MCF 10A (cell line): Measurements from ENCODE around the gene PCCA. TPM values are rescaled to one million over a fixed set of nuclear protein-coding genes. Genes with fewer than 3 reads are reported as not detected.

Source experiments
- BruUV-seq: library from RNA; stranded (reverse); fragments of 400-500 nt; replicated peaks from 2 replicates; lab custom pipeline; 2021; lab: Mats Ljungman, UMichigan
- CTCF ChIA-PET: fragments of 300-600 bp; sonication (Branson Sonifier 250); formaldehyde crosslinking; extraction: SDS; loops from one replicate; lab custom pipeline; 2021; ENCODE audit warnings: antibody characterized with exemption, inconsistent platforms; lab: Yijun Ruan, JAX
- POLR2A ChIA-PET: fragments of 300-600, 350-650 bp; sonication (Branson Sonifier 250); formaldehyde crosslinking; extraction: SDS; loops from one replicate; lab custom pipeline; 2020; ENCODE audit warnings: antibody characterized with exemption, inconsistent platforms; lab: Yijun Ruan, JAX
- DNase-seq: peaks from one replicate; pipeline ENCODE4 v3.0.0-alpha.2; 2018; ENCODE audit not compliant: unreplicated experiment
- H3K27ac Mint-ChIP-seq: one replicate; pipeline ENCODE4 v1.8.0; 2022; ENCODE audit warnings: mild to moderate bottlenecking, low read depth, mixed read lengths; ENCODE audit not compliant: unreplicated experiment
- H3K27me3 Mint-ChIP-seq: one replicate; pipeline ENCODE4 v1.8.0; 2022; ENCODE audit warnings: mixed read lengths; ENCODE audit not compliant: insufficient read depth, unreplicated experiment
- H3K36me3 Mint-ChIP-seq: one replicate; pipeline ENCODE4 v1.8.0; 2022; ENCODE audit warnings: mild to moderate bottlenecking, moderate library complexity, mixed read lengths; ENCODE audit not compliant: insufficient read depth, unreplicated experiment
- H3K4me1 Mint-ChIP-seq: one replicate; pipeline ENCODE4 v1.8.0; 2022; ENCODE audit warnings: mixed read lengths; ENCODE audit not compliant: insufficient read depth, unreplicated experiment
- H3K4me3 Mint-ChIP-seq: one replicate; pipeline ENCODE4 v1.8.0; 2022; ENCODE audit warnings: mild to moderate bottlenecking, moderate library complexity, mixed read lengths; ENCODE audit not compliant: unreplicated experiment
- H3K9me3 Mint-ChIP-seq: one replicate; pipeline ENCODE4 v1.8.0; 2022; ENCODE audit warnings: mixed read lengths; ENCODE audit not compliant: unreplicated experiment
- CTCF ChIP-seq: fragments of 200-600 bp; IDR thresholded peaks from one replicate; pipeline ENCODE4 v1.8.0; 2022; ENCODE audit warnings: antibody characterized with exemption, mild to moderate bottlenecking; ENCODE audit not compliant: unreplicated experiment
- intact Hi-C: fragments of 100-400 bp; cut with micrococcal nuclease; formaldehyde crosslinking; loops from 2 replicates; pipeline ENCODE4 v1.14.1; 2022
- total RNA-seq: library from RNA; stranded (reverse); gene quantifications from 2 replicates; pipeline ENCODE4 v1.2.3, GENCODE V29; 2022

The PCCA gene
- total RNA-seq, 1 experiment from 2014 or later, result 23.4 TPM

- H3K36me3 Mint-ChIP-seq, result peaks cover 11% of the 10 kb centered on the region
- POLR2A ChIA-PET, result interaction anchor here (0.8 to 1.8 kb wide), 2 partner anchors 11 to 138 kb away, joined by 3 to 7 read pairs; no protein-coding TSS in a partner anchor
- no TSS peak for BruUV-seq
- CTCF ChIA-PET, result interaction anchor here (0.6 kb wide), 1 partner anchor 866 kb away, joined by 4 read pairs; no protein-coding TSS in a partner anchor
- peaks cover 2% of the 10 kb centered on the region for H3K4me1 Mint-ChIP-seq
- DNase-seq, result no peak
- H3K27ac Mint-ChIP-seq, result no peak overlapping the region
- intact Hi-C loops, result no loop called here
- no peak for TF ChIP-seq CTCF
- H3K9me3 Mint-ChIP-seq, result no peaks in the 10 kb centered on the region
- H3K27me3 Mint-ChIP-seq, result no peaks in the 10 kb centered on the region
- H3K4me3 Mint-ChIP-seq, result no peak overlapping the region
These were observed 213.5 kb downstream of the PCCA start for GRCh38 chr13:100302391-100302790.

- H3K9me3 Mint-ChIP-seq, result no peaks in the 10 kb centered on the region
- intact Hi-C loops, result no loop called here
- H3K4me3 Mint-ChIP-seq, result no peak overlapping the region
- TF ChIP-seq CTCF, result no peak
- H3K27ac Mint-ChIP-seq, result no peak overlapping the region
- no peaks in the 10 kb centered on the region for H3K4me1 Mint-ChIP-seq
- peaks cover 18% of the 10 kb centered on the region for H3K36me3 Mint-ChIP-seq
- BruUV-seq, result no TSS peak
- CTCF ChIA-PET, result no interaction called here
- no peak for DNase-seq
- POLR2A ChIA-PET, result no interaction called here
- H3K27me3 Mint-ChIP-seq, result no peaks in the 10 kb centered on the region
These were observed 215.3 kb downstream of the PCCA start for GRCh38 chr13:100304229-100304628.

- intact Hi-C loops, result no loop called here
- TF ChIP-seq CTCF, result no peak
- CTCF ChIA-PET, result interaction anchor here (0.6 kb wide), 1 partner anchor 134 kb away, joined by 3 read pairs; no protein-coding TSS in a partner anchor
- no peak for DNase-seq
- H3K4me3 Mint-ChIP-seq, result no peak overlapping the region
- peaks cover 18% of the 10 kb centered on the region for H3K36me3 Mint-ChIP-seq
- H3K27me3 Mint-ChIP-seq, result no peaks in the 10 kb centered on the region
- H3K9me3 Mint-ChIP-seq, result no peaks in the 10 kb centered on the region
- POLR2A ChIA-PET, result interaction anchor here (1.1 kb wide), 1 partner anchor 89 kb away, joined by 3 read pairs; no protein-coding TSS in a partner anchor
- H3K4me1 Mint-ChIP-seq, result no peaks in the 10 kb centered on the region
- no TSS peak for BruUV-seq
- no peak overlapping the region for H3K27ac Mint-ChIP-seq
These were observed 216.5 kb downstream of the PCCA start for GRCh38 chr13:100305398-100305797.

GRCh38 chr13:100306030-100306429, 217.1 kb downstream of the PCCA start:
- CTCF ChIA-PET, result interaction anchor here (0.5 to 0.6 kb wide), 2 partner anchors 137 to 163 kb away, joined by 3 to 5 read pairs; no protein-coding TSS in a partner anchor
- TF ChIP-seq CTCF, result no peak
- Mint-ChIP-seq H3K36me3 (peaks cover 24% of the 10 kb centered on the region), H3K27me3 (no peaks in the 10 kb centered on the region), H3K27ac (no peak overlapping the region), H3K4me1 (no peaks in the 10 kb centered on the region), H3K4me3 (no peak overlapping the region), H3K9me3 (no peaks in the 10 kb centered on the region)
- no TSS peak for BruUV-seq
- DNase-seq, result no peak
- POLR2A ChIA-PET, result interaction anchor here (1.1 kb wide), 1 partner anchor 89 kb away, joined by 3 read pairs; no protein-coding TSS in a partner anchor
- intact Hi-C loops, result no loop called here
